Tibial artery (tissue), 4 donors: ENCODE data around the gene FRYL.

ENCODE experiments used
- DNase-seq, 2 donors: peaks; one replicate each; pipeline ENCODE4 v3.0.0-alpha.2; 2019
- H3K27ac ChIP-seq, 2 donors: fragments of 200-600 bp; sonication (generic) in 1 of 2; 1 replicate in 1 of 2; 2 replicates in 1 of 2; pipeline ENCODE4 v1.5.1; 2018 to 2019; ENCODE audit warnings: mild to moderate bottlenecking in 1 of 2
- H3K27me3 ChIP-seq, 2 donors: fragments of 200-600 bp; sonication (generic) in 1 of 2; one replicate each; pipeline versions ENCODE4 v1.5.1 to v1.6.0; 2016 to 2019
- H3K36me3 ChIP-seq, 3 donors: fragments of 200-600 bp; sonication (generic) in 2 of 3; one replicate each; pipeline ENCODE4 v1.5.1; 2016 to 2019; ENCODE audit warnings: mild to moderate bottlenecking in 2 of 3
- H3K4me1 ChIP-seq, 4 donors: fragments of 200-600 bp; sonication (generic) in 2 of 4; 1 replicate in 3 of 4; 2 replicates in 1 of 4; pipeline ENCODE4 v1.5.1; 2016 to 2019
- H3K4me3 ChIP-seq, 2 donors: fragments of 200-600 bp; sonication (generic) in 1 of 2; 1 replicate in 1 of 2; 2 replicates in 1 of 2; pipeline ENCODE4 v1.5.1; 2018 to 2019; ENCODE audit warnings: mild to moderate bottlenecking in 2 of 2
- H3K9me3 ChIP-seq, 3 donors: fragments of 200-600 bp; sonication (generic) in 1 of 3; one replicate each; pipeline ENCODE4 v1.5.1; 2016 to 2019
- CTCF ChIP-seq, 2 experiments: fragments of 200-600 bp in 1 of 2; fragments of 450-650 bp in 1 of 2; IDR thresholded peaks; one replicate each; pipeline ENCODE4 v1.5.1; 2017 to 2019; ENCODE audit warnings: antibody characterized with exemption in 2 of 2, mild to moderate bottlenecking in 1 of 2, moderate library complexity in 1 of 2
- intact Hi-C: fragments of 100-400 bp; cut with DNase I; formaldehyde crosslinking; loops from one replicate; pipeline ENCODE4 v1.15.0; 2023; ENCODE audit warnings: low total_unique reads

The FRYL gene

GRCh38 chr4:48694824-48695223 lies 85.3 kb downstream of the FRYL start:
- H3K36me3 ChIP-seq = no peaks in the 10 kb centered on the region
- no peak overlapping the region for H3K4me3 ChIP-seq
- no peaks in the 10 kb centered on the region for H3K9me3 ChIP-seq
- intact Hi-C loops = no loop called here
- no peaks in the 10 kb centered on the region for H3K27me3 ChIP-seq
- H3K27ac ChIP-seq = no peak overlapping the region
- DNase-seq = no peak
- H3K4me1 ChIP-seq = peaks cover 0 to 47% (median 17%) of the 10 kb centered on the region in 4 donors
- TF ChIP-seq CTCF (IDR thresholded peaks at IDR 0.05) = no peak

GRCh38 chr4:48693856-48694574 lies 86.1 kb downstream of the FRYL start:
- no peak for DNase-seq
- intact Hi-C loops = no loop called here
- no peak overlapping the region for H3K4me3 ChIP-seq
- no peaks in the 10 kb centered on the region for H3K9me3 ChIP-seq
- H3K27me3 ChIP-seq = no peaks in the 10 kb centered on the region
- H3K27ac ChIP-seq = no peak overlapping the region
- peaks cover 0 to 39% (median 14%) of the 10 kb centered on the region in 4 donors for H3K4me1 ChIP-seq
- H3K36me3 ChIP-seq = no peaks in the 10 kb centered on the region
- no peak for TF ChIP-seq CTCF (IDR thresholded peaks at IDR 0.05)

- TF ChIP-seq CTCF (IDR thresholded peaks at IDR 0.05) = no peak
- intact Hi-C loops = no loop called here
- no peak for DNase-seq
- Histone ChIP-seq H3K4me1 (peaks cover 0 to 28% (median 9%) of the 10 kb centered on the region in 4 donors), H3K27ac (no peak overlapping the region), H3K36me3 (no peaks in the 10 kb centered on the region), H3K4me3 (no peak overlapping the region), H3K9me3 (no peaks in the 10 kb centered on the region), H3K27me3 (no peaks in the 10 kb centered on the region)
Measured at GRCh38 chr4:48692897-48693296, 87.2 kb downstream of the FRYL start.

- H3K27ac ChIP-seq = no peak overlapping the region
- H3K4me3 ChIP-seq = no peak overlapping the region
- no peak for DNase-seq
- no peaks in the 10 kb centered on the region for H3K9me3 ChIP-seq
- no peaks in the 10 kb centered on the region for H3K27me3 ChIP-seq
- peaks cover 0 to 25% (median 6%) of the 10 kb centered on the region in 4 donors for H3K4me1 ChIP-seq
- H3K36me3 ChIP-seq = no peaks in the 10 kb centered on the region
- no peak for TF ChIP-seq CTCF (IDR thresholded peaks at IDR 0.05)
- intact Hi-C loops = no loop called here
Measured at GRCh38 chr4:48692044-48692443, 88.0 kb downstream of the FRYL start.

- TF ChIP-seq CTCF (IDR thresholded peaks at IDR 0.05) = no peak
- Histone ChIP-seq H3K4me1 (peaks cover 0 to 38% (median 11%) of the 10 kb centered on the region in 4 donors), H3K4me3 (no peak overlapping the region), H3K36me3 (no peaks in the 10 kb centered on the region), H3K27ac (no peak overlapping the region), H3K9me3 (no peaks in the 10 kb centered on the region), H3K27me3 (no peaks in the 10 kb centered on the region)
- intact Hi-C loops = no loop called here
- DNase-seq = no peak
Measured at GRCh38 chr4:48688953-48689352, 91.1 kb downstream of the FRYL start.
